Motor neuron (in vitro differentiated cells): Measurements from ENCODE around the gene TUBB3. TPM values are rescaled to one million over a fixed set of nuclear protein-coding genes. Genes with fewer than 3 reads are reported as not detected.
"Not testable (repeated sequence)": the region's sequence is repeated elsewhere in the genome, so short reads cannot be mapped to it uniquely, and the experiment has no call there.

Experiments used
- ATAC-seq, 8 experiments: fragments of 200-7000 bp; cut with Tn5 transposase; replicated peaks in 6 of 8; 2 replicates each; pipeline ENCODE4 v1.8.0; 2021; ENCODE audit warnings: mild to moderate bottlenecking in 8 of 8, moderate library complexity in 8 of 8
- H3K27ac ChIP-seq, 2 donors: fragments of 250-450 bp; sonication (Bioruptor Pico); 2 replicates each; pipeline ENCODE4 v1.9.0; 2021; ENCODE audit warnings: antibody characterized with exemption in 2 of 2, mild to moderate bottlenecking in 2 of 2, moderate library complexity in 1 of 2
- H3K4me1 ChIP-seq, 2 donors: fragments of 250-450 bp; sonication (Bioruptor Pico); replicated peaks in 1 of 2; 2 replicates each; pipeline ENCODE4 v1.6.1; 2021; ENCODE audit warnings: antibody characterized with exemption in 2 of 2, mild to moderate bottlenecking in 2 of 2, moderate library complexity in 1 of 2
- H3K4me3 ChIP-seq, 5 donors: fragments of 250-450 bp; sonication (Bioruptor Pico); 2 replicates each; pipeline ENCODE4 v1.9.0; 2021; ENCODE audit warnings: antibody characterized with exemption in 5 of 5, mild to moderate bottlenecking in 5 of 5, moderate library complexity in 4 of 5
- WGBS, 10 experiments: fragments of 450-650 bp; shearing (Covaris generic); methylation state at CpG; one replicate each; pipeline ENCODE4 v1.0.0; 2022; 5-methylcytosine and 5-hydroxymethylcytosine counted together
- in situ Hi-C, 9 experiments: fragments of 400-800 bp; cut with MboI; loops; one replicate each; pipeline ENCODE4 v1.15.0; 2021; ENCODE audit warnings: low sequenced_read_pairs in 9 of 9, low pct_unique_long_range_greater_than_20kb in 2 of 9; ENCODE audit not compliant: unreplicated experiment in 9 of 9
- total RNA-seq, 8 experiments: library from RNA; unstranded; fragments of 300-600 nt; gene quantifications; 2 replicates each; pipeline versions ENCODE4 v1.2.3 to v1.2.4, GENCODE V29; 2022

The TUBB3 gene
- total RNA-seq, 8 experiments from 2014 or later, result 34.7 to 2,215 (median 670) TPM

DNA sequence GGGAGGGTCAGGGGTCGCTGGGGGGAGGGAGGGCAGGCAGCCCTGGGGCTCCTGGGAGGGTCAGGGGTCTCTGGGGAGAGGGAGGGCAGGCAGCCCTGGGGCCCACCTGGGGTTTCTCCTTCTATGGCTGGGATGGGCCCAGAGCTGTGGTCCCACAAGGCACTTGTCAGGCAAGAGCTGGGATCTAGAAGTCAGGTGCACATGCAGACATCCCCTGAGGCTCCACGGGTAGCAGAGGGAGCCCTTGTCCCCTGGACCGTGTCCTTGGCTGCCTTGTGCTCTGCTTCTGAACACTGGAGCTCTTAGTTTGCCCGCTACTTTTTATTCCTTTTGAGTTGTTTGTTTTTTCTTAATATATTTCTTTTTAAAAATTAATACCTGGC, 1.8 kb downstream of the TUBB3 start:
- WGBS, 10 experiments, result 0 to 100% (median 17%) methylated on average over 1 of the region's 4 CpGs; no CpG with 5 or more reads in 4 of the 10 experiments
- in situ Hi-C loops, result no loop called here
- Histone ChIP-seq H3K4me3 (peak overlapping the region; percentile 76 to 96 (median 84)), H3K27ac (peak overlapping the region; percentile 95 to 98), H3K4me1 (peaks cover 12 to 16% of the 10 kb centered on the region in 2 donors)
- ATAC-seq, result peak in 3 of 8 experiments; percentile 1 to 3 (median 2)

DNA sequence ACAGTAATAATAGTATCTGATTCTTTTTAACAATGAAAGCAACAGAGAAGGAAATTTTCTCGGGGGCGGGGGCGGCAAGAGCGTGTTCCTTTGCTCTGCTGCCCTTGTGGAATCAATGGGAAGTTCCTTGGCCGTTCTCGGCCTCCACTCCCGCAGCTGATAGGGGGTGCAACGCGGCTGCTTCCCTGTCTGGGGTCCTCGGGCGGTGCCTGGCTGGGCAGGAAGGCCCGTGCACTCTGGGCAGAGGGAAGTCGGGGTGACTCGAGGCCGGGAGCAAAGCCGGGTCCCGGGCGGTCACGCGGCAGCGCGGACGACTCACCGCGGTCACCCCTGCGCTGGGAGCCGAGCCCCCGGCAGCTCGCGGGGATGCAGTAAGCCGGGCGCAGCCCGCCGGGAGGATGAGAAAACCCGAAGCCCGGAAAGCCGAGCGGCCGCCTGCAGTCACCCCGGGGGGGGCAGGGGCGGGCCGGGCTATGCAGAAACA, 2.5 kb downstream of the TUBB3 start:
- in situ Hi-C loops, result no loop called here

DNA sequence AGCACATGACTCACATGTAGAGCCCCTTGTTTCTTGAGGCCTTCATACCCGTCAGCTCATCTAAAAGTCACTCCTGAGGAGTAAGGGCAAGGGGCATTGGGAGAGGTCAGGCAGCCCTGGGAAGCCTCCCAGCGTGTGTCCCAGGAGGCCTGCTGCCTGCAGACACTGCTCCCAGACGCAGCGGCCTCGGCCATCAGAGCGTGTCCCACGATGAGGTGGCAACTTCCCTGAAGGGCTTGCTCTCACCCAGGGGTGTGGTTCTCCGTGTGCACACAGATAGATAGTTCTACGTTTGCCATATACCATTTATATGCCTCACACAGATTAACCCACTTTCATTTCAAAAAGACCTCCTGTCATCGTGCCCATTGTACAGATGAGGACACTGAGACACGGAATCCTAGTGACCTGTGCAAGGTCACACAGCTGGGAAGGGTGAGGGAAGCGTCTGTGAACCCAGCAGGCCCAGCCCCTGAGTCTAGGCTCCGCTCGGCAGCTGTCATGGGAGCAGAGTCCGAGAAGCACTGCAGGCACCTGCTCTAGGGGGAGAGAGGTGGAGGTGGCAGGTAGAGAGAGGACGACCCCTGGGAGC, 8.3 kb downstream of the TUBB3 start:
- Histone ChIP-seq H3K4me3 (no peak overlapping the region), H3K27ac (no peak overlapping the region), H3K4me1 (peaks cover 0 to 5% of the 10 kb centered on the region in 2 donors)
- in situ Hi-C loops, result no loop called here
- 86 to 100% (median 100%) methylated on average over 1 to 6 of the region's 16 CpGs; no CpG with 5 or more reads in 3 of the 10 experiments for WGBS, 10 experiments
- ATAC-seq, result peak in 3 of 8 experiments; percentile 2 to 6 (median 3)

More for the DNA sequence above, 2.5 kb downstream of the TUBB3 start:
- no peak for ATAC-seq
- Histone ChIP-seq H3K4me1 (peaks cover 9 to 15% of the 10 kb centered on the region in 2 donors), H3K4me3 (peak overlapping the region; percentile 76 to 96 (median 84)), H3K27ac (peak overlapping the region; percentile 69 to 98)
- WGBS, 10 experiments, result 0 to 8% (median 0%) methylated on average over 2 to 28 of the region's 42 CpGs; no CpG with 5 or more reads in 4 of the 10 experiments

DNA sequence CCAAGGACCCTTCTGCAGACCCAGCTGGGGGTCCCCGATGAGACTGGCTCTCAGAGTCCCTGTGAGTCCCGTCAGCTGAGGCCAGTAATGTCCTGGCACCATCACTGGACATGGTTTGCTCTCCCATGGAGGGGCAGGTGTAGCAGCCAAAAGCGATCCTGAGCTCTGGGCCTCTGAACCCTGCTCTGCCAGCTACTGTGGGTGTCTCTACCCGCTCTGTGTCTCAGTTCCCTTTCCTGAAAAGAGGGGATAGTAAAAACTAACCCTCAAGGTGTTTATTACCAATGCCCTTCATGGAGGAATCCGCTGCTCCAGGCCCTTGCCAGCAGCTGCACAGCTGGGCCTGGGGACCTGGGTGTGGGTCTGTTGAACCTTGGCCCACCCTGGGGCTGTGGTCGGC, 8.8 kb downstream of the TUBB3 start:
- Histone ChIP-seq H3K4me1 (no peaks in the 10 kb centered on the region), H3K27ac (no peak overlapping the region), H3K4me3 (no peak overlapping the region)
- 60 to 95% (median 87%) methylated on average over 1 to 5 of the region's 6 CpGs; no CpG with 5 or more reads in 6 of the 10 experiments for WGBS, 10 experiments
- in situ Hi-C loops, result no loop called here
- ATAC-seq, result peak in 1 of 8 experiments; percentile 2

DNA sequence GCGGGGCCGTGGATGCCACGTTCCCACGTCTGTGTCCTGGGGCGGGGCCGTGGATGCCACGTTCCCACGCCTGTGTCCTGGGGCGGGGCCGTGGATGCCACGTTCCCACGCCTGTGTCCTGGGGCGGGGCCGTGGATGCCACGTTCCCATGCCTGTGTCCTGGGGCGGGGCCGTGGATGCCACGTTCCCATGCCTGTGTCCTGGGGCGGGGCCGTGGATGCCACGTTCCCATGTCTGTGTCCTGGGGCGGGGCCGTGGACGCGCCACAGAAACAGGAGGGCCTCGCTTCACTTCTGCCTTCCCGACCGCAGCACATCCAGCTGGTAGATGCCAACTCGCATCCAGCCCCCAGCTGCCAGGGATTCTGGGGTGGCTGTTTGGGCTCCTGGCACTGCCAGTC, 10.9 kb downstream of the TUBB3 start:
- peaks cover 13 to 15% of the 10 kb centered on the region in 2 donors for H3K4me1 ChIP-seq
- peak in 1 of 8 experiments; percentile 1 for ATAC-seq
- H3K27ac ChIP-seq, in situ Hi-C loops, H3K4me3 ChIP-seq: not testable (repeated sequence)
- no CpG with 5 or more reads among the region's 29 CpGs for WGBS, 10 experiments

DNA sequence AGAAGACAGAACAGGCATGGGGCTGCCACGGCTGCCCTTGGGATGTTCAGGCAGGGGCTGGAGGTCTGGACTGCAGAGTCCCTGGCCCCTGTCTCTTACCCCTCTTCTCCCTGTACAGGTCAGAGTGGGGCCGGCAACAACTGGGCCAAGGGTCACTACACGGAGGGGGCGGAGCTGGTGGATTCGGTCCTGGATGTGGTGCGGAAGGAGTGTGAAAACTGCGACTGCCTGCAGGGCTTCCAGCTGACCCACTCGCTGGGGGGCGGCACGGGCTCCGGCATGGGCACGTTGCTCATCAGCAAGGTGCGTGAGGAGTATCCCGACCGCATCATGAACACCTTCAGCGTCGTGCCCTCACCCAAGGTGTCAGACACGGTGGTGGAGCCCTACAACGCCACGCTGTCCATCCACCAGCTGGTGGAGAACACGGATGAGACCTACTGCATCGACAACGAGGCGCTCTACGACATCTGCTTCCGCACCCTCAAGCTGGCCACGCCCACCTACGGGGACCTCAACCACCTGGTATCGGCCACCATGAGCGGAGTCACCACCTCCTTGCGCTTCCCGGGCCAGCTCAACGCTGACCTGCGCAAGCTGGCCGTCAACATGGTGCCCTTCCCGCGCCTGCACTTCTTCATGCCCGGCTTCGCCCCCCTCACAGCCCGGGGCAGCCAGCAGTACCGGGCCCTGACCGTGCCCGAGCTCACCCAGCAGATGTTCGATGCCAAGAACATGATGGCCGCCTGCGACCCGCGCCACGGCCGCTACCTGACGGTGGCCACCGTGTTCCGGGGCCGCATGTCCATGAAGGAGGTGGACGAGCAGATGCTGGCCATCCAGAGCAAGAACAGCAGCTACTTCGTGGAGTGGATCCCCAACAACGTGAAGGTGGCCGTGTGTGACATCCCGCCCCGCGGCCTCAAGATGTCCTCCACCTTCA, 11.7 kb downstream of the TUBB3 start:
- Histone ChIP-seq H3K4me1 (peaks cover 13 to 15% of the 10 kb centered on the region in 2 donors), H3K27ac (no peak overlapping the region), H3K4me3 (no peak overlapping the region)
- in situ Hi-C loops, result no loop called here
- 84 to 100% (median 93%) methylated on average over 1 to 10 of the region's 61 CpGs; no CpG with 5 or more reads in 5 of the 10 experiments for WGBS, 10 experiments
- peak in 5 of 8 experiments; percentile 5 to 34 (median 29) for ATAC-seq

DNA sequence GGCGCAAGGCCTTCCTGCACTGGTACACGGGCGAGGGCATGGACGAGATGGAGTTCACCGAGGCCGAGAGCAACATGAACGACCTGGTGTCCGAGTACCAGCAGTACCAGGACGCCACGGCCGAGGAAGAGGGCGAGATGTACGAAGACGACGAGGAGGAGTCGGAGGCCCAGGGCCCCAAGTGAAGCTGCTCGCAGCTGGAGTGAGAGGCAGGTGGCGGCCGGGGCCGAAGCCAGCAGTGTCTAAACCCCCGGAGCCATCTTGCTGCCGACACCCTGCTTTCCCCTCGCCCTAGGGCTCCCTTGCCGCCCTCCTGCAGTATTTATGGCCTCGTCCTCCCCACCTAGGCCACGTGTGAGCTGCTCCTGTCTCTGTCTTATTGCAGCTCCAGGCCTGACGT, 12.5 kb downstream of the TUBB3 start:
- H3K4me3 ChIP-seq, H3K27ac ChIP-seq, in situ Hi-C loops, ATAC-seq: not testable (repeated sequence)
- 73 to 100% (median 100%) methylated on average over 1 to 9 of the region's 27 CpGs; no CpG with 5 or more reads in 3 of the 10 experiments for WGBS, 10 experiments
- H3K4me1 ChIP-seq, result peaks cover 13 to 15% of the 10 kb centered on the region in 2 donors

DNA sequence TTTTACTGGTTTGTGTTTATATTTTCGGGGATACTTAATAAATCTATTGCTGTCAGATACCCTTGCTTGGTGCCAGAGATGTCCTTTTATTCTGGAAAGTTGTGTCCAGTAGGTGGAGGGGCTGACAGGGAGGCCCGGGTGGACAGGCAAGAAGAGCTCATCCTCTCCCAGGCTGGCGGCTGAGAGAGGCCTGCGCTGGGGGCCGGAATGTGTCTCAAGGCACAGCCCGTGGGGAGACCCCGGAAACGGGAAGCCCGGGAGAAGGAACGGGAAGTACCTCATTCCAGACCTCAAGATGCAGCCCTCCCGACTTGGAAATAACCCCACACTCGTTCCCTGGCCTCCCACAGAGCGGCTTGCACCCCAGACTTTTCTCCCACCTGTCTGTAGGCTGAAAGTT, 12.9 kb downstream of the TUBB3 start:
- Histone ChIP-seq H3K4me3 (no peak overlapping the region), H3K4me1 (peaks cover 13 to 15% of the 10 kb centered on the region in 2 donors), H3K27ac (peak overlapping the region in 1 of 2 donors; percentile 4)
- WGBS, 10 experiments, result 83 to 100% (median 91%) methylated on average over 1 to 10 of the region's 13 CpGs; no CpG with 5 or more reads in 2 of the 10 experiments
- in situ Hi-C loops, result no loop called here
- no peak for ATAC-seq

DNA sequence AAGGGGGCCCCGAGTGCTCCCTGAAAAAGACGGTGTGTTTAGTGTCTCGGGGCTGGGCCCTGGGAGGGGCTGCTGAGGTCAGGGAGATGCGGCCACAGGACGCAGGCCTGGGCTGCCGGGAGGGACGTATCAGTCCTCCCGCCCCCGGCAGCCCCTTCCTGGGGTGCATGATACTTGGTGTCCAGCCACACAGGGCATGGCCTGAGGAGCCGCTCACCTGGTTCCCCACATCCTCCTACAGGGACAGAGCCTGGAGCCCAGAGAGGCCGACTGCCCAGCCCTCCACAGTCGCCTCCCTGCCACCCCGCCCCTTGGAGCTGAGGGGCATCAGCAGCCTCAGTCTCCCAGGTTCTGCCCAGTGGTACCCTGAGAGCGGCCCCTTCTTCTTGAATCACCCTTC, 13.4 kb downstream of the TUBB3 start:
- Histone ChIP-seq H3K27ac (no peak overlapping the region), H3K4me1 (peaks cover 13 to 15% of the 10 kb centered on the region in 2 donors), H3K4me3 (no peak overlapping the region)
- WGBS, 10 experiments, result 73 to 92% (median 90%) methylated on average over 2 to 3 of the region's 14 CpGs; no CpG with 5 or more reads in 7 of the 10 experiments
- in situ Hi-C loops, result no loop called here
- ATAC-seq, result peak in 2 of 8 experiments; percentile 6 to 7

DNA sequence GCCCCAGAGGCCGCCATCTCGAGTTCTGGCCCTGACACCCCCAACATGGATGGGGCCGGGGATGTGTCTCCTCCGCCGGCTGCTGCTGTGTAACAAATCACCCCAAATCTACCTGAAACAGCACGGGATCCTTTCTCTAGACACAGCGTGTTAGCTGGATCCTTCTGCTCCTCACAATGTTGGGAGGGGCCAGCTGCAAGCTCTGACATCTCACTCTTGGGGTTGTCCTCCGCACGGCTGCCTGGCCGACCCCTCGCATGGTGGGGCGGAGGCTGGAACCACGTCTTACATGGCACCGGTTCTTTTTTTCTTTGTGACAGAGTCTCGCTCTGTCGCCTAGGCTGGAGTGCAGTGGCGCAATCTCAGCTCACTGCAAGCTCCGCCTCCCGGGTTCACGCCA, 13.8 kb downstream of the TUBB3 start:
- ATAC-seq, result peak in 2 of 8 experiments; percentile 2 to 3
- no peak overlapping the region for H3K4me3 ChIP-seq
- no peak overlapping the region for H3K27ac ChIP-seq
- peaks cover 13 to 15% of the 10 kb centered on the region in 2 donors for H3K4me1 ChIP-seq
- 60 to 100% (median 94%) methylated on average over 1 to 9 of the region's 20 CpGs; no CpG with 5 or more reads in 6 of the 10 experiments for WGBS, 10 experiments
- in situ Hi-C loops, result no loop called here

DNA sequence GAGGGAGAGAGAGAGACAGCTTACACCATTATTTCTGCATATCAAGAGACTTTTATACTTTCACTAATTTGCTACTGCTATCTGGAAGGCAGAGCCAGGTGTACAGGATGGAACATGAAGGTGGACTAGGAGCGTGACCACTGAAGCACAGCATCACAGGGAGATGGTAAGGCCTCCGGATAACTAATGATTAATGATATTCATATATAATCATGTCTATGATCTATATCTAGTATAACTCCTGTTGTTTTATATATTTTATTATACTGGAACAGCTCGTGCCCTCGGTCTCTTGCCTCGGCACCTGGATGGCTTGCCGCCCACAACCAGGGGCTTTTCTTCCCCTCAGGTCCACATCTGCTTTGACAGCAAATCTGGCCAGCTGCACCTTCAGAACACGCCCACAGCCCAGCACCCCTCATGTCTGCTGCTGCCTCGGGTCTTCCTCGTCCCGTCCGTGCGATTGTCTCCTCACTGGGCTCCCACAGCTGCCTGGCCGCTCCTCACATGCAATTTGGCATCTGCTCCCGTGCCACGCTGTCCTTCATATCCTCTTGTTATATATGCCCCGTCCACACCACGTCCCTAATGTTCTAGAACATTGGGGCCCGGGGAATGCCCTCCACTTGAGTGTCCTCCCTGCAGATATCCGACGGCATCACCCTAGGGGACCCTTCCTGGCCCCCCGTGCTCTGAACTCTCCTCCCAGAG, 15.2 kb downstream of the TUBB3 start:
- in situ Hi-C loops, result no loop called here
- 50 to 100% (median 80%) methylated on average over 1 to 10 of the region's 21 CpGs; no CpG with 5 or more reads in 2 of the 10 experiments for WGBS, 10 experiments

DNA sequence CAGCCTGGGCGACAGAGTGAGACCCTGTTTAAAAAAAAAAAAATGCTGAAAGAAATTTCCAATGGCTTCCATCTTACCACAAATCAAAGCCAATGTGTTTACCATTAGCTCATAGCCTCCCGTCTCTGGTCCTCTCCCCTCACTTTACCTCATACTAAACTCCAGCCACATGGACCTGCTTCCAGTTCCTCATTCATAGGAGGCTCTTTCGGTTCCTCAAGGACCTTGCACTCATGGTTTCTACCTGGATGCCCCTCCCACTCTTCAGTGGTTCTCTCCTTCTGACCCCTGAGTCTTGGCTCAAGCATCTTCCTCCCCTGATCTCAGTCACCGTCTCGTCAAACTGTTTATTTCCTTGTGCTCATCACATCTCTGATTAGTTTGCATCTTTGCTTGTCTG, 21.6 kb downstream of the TUBB3 start:
- Histone ChIP-seq H3K4me1 (peaks cover 8 to 9% of the 10 kb centered on the region in 2 donors), H3K4me3 (no peak overlapping the region), H3K27ac (no peak overlapping the region)
- in situ Hi-C loops, result no loop called here
- 25 to 92% (median 61%) methylated on average over 2 to 5 of the region's 5 CpGs; no CpG with 5 or more reads in 3 of the 10 experiments for WGBS, 10 experiments
- ATAC-seq, result no peak

More for the DNA sequence above, 15.2 kb downstream of the TUBB3 start:
- Histone ChIP-seq H3K4me3 (peak overlapping the region in 1 of 5 donors; percentile 13), H3K27ac (peak overlapping the region in 1 of 2 donors; percentile 19), H3K4me1 (peaks cover 13 to 15% of the 10 kb centered on the region in 2 donors)
- peak in 4 of 8 experiments; percentile 6 to 25 (median 10) for ATAC-seq
